Ascending aorta (tissue), 2 donors: ENCODE measurements around the gene SYTL3. TPM values are rescaled to one million over a fixed set of nuclear protein-coding genes. Genes with fewer than 3 reads are reported as not detected.

ENCODE experiments used
- DNase-seq, 2 donors: peaks; one replicate each; pipeline ENCODE4 v3.0.0-alpha.2; 2019; ENCODE audit warnings: low spot score in 2 of 2
- H3K27ac ChIP-seq, 2 donors: fragments of 200-600 bp; sonication (generic); one replicate each; pipeline ENCODE4 v1.5.1; 2016 to 2017; ENCODE audit warnings: mild to moderate bottlenecking in 1 of 2
- H3K27me3 ChIP-seq: fragments of 200-600 bp; sonication (generic); one replicate; pipeline ENCODE4 v1.5.1; 2017
- H3K36me3 ChIP-seq, 2 donors: fragments of 200-600 bp; sonication (generic); one replicate each; pipeline ENCODE4 v1.5.1; 2016
- H3K4me1 ChIP-seq, 2 donors: fragments of 200-600 bp; sonication (generic); one replicate each; pipeline ENCODE4 v1.5.1; 2016 to 2017; ENCODE audit warnings: mild to moderate bottlenecking in 1 of 2
- H3K4me3 ChIP-seq, 2 donors: fragments of 200-600 bp; sonication (generic); one replicate each; pipeline ENCODE4 v1.5.1; 2016 to 2017; ENCODE audit warnings: mild to moderate bottlenecking in 1 of 2
- H3K9me3 ChIP-seq, 2 donors: fragments of 200-600 bp; sonication (generic); one replicate each; pipeline ENCODE4 v1.5.1; 2016
- intact Hi-C: fragments of 100-400 bp; cut with DNase I; formaldehyde crosslinking; loops from one replicate; pipeline ENCODE4 v1.15.1; 2023
- total RNA-seq: library from RNA; depleted of rRNA; stranded (reverse); fragments of >200 nt; gene quantifications from one replicate; pipeline ENCODE4 v1.1.0, GENCODE V29; 2016
- TF ChIP-seq, protein P1 (sequence below), 3 experiments: fragments of 200-600 bp in 2 of 3; fragments of 450-650 bp in 1 of 3; sonication (generic) in 2 of 3; IDR thresholded peaks; one replicate each; pipeline ENCODE4 v1.5.1; 2016 to 2019; ENCODE audit warnings: antibody characterized with exemption in 3 of 3, mild to moderate bottlenecking in 1 of 3, moderate library complexity in 1 of 3

Gene SYTL3
- total RNA-seq, 1 donor from 2014 or later = 4.7 TPM

DNA sequence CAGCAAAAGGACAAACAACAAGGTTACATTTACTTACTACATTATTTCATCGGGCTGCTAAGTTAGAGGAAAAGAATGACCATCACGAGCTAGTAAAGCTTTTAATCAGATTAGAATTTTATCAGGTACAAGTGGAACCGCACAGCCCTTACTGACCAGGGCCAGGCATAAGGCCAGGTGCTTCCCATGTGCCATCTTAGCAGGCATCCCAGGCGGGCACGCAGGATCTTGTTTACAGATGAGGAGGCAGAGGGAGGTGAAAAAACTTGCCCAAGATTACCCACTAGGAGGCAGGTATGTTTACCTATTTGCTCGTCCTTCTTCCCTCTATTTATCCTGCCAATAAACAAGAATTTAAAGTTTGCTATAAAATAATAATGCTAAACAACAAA, 158.6 kb downstream of the SYTL3 start:
- Histone ChIP-seq H3K36me3 (no peaks in the 10 kb centered on the region), H3K4me3 (no peak overlapping the region), H3K9me3 (no peaks in the 10 kb centered on the region), H3K27me3 (no peaks in the 10 kb centered on the region), H3K4me1 (no peaks in the 10 kb centered on the region), H3K27ac (no peak overlapping the region)
- no peak for DNase-seq
- TF ChIP-seq, protein P1, sequence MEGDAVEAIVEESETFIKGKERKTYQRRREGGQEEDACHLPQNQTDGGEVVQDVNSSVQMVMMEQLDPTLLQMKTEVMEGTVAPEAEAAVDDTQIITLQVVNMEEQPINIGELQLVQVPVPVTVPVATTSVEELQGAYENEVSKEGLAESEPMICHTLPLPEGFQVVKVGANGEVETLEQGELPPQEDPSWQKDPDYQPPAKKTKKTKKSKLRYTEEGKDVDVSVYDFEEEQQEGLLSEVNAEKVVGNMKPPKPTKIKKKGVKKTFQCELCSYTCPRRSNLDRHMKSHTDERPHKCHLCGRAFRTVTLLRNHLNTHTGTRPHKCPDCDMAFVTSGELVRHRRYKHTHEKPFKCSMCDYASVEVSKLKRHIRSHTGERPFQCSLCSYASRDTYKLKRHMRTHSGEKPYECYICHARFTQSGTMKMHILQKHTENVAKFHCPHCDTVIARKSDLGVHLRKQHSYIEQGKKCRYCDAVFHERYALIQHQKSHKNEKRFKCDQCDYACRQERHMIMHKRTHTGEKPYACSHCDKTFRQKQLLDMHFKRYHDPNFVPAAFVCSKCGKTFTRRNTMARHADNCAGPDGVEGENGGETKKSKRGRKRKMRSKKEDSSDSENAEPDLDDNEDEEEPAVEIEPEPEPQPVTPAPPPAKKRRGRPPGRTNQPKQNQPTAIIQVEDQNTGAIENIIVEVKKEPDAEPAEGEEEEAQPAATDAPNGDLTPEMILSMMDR (IDR thresholded peaks at IDR 0.05) = no peak
- intact Hi-C loops = no loop called here

DNA sequence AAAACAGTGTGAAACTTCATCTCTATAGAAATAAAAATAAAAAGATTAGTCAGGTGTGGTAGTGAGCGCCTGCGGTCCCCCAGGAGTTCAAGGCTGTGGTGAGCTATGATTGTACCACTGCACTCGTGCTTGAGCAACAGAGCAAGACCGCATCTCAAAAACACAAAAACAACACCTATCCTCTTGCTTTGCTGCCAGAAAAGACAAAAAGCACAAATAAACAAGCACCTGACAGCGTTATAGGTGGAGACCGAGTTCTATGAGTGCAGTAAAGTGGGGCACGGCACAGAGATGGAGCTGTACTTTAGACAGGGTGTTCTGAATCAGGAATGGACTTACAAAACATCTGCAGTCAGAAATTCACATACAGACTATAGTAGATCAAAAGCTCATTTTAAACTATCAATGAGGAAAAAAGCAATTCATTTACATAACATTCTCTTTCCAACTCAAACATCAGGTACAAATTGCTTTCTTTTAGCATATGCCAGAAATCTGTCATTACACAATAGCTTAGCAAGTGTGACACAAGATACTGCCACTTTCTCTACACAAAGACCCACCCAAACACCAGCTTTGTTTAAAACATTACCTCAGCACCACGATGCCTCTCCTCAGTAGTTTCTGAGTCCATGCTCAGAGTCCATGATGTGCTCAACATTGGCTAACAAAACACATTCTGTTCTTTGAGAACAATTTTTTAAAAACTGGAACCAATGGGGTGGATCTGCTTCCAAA, 159.3 kb downstream of the SYTL3 start:
- no peak overlapping the region for H3K27ac ChIP-seq
- TF ChIP-seq, protein P1 (IDR thresholded peaks at IDR 0.05) = no peak
- DNase-seq = no peak
- intact Hi-C loops = no loop called here
- H3K4me1 ChIP-seq = no peaks in the 10 kb centered on the region
- no peak overlapping the region for H3K4me3 ChIP-seq
- H3K36me3 ChIP-seq = no peaks in the 10 kb centered on the region
- no peaks in the 10 kb centered on the region for H3K9me3 ChIP-seq
- no peaks in the 10 kb centered on the region for H3K27me3 ChIP-seq

DNA sequence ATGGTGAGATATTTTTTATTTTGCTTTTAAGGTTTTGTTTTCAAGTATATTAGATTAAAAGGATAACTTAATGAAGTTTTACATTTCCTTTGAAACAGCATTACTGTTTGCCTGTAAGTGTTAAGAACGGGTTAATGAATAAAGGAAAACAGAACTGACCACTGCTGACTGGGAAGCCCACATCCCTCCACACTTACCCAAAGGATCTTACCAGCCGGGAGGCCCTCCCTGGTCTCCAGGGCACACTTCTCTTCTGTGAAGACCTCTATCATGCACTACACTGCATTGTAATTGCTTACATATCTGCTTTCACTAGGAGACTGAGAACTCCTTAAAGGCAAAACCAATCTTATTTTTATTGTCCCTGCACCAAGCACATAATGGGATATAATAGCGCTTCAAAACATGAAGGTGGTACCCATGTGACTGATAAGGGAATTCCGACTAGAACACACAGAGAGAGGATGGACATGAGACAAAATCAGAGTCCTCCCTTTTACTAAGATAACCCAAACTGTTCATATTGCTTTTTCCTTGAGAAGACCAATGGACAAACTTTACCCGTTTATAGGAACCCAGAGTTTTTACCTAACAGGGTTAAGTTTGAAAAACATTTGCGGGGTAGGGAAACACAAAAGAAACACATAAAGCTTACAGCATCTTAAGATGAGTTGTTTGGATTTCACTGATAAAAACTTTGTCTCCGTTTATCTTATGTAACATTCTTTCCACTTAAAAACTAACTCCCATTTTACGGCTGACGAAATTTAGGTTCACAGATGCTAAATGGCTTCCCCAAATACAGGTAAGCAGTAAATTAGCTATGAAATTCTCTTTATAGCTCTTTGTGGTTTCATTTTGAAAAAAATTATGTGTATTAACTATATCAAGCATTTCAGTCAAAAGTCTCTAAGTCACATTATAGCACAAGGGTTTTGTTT, 160.6 kb downstream of the SYTL3 start:
- Histone ChIP-seq H3K4me3 (no peak overlapping the region), H3K27me3 (no peaks in the 10 kb centered on the region), H3K9me3 (no peaks in the 10 kb centered on the region), H3K36me3 (no peaks in the 10 kb centered on the region), H3K27ac (no peak overlapping the region), H3K4me1 (peaks cover 0 to under 1% of the 10 kb centered on the region in 2 donors)
- TF ChIP-seq, protein P1 (IDR thresholded peaks at IDR 0.05) = no peak
- DNase-seq = no peak
- intact Hi-C loops = loop anchor here (10.0 kb wide), 1 partner anchor 246 kb away; the partner anchor contains the start of gene TMEM181

DNA sequence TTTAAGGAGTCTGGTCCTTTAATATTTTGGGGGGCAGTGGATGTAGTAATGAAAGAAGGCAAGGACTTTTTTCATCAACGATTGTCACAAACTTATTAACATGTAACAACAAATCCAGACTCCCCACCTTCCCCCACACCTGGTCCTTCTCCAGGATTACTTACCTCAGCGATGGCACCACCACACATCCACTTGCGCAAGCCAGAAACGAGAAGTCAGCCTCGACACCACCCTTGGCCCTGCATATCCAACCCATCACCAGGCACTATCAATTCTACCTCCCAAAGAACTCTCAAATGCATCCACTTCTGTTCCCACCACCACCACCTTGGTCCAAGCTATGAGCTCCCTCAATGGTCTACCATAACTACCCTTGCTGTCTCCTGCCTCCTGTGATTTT, 162.8 kb downstream of the SYTL3 start:
- no peaks in the 10 kb centered on the region for H3K36me3 ChIP-seq
- H3K4me3 ChIP-seq = no peak overlapping the region
- no peaks in the 10 kb centered on the region for H3K27me3 ChIP-seq
- no peak overlapping the region for H3K27ac ChIP-seq
- intact Hi-C loops = loop anchor here (10.0 kb wide), 1 partner anchor 248 kb away; the partner anchor contains the start of gene TMEM181
- TF ChIP-seq, protein P1 (IDR thresholded peaks at IDR 0.05) = no peak
- H3K9me3 ChIP-seq = no peaks in the 10 kb centered on the region
- peaks cover 0 to 19% of the 10 kb centered on the region in 2 donors for H3K4me1 ChIP-seq
- no peak for DNase-seq

DNA sequence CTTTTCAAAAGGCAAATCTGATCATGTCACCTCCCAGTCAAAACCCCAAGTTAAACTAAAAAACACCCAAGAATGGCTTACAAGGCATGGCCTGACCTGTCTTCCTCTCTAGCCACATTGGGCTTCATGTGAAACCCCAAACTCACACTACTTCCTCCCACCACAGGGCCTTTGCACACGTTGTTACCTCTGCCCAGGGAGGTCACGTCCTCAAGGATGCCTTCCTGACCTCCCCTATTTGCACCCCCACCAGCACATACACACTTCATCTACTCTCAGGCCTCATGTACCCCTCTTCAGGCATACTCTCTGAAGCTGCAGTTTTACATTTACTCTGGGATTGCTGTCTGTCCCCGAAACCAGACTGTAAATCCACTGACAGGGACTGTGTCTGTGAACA, 163.2 kb downstream of the SYTL3 start:
- Histone ChIP-seq H3K27me3 (no peaks in the 10 kb centered on the region), H3K4me1 (peaks cover 0 to 19% of the 10 kb centered on the region in 2 donors), H3K27ac (no peak overlapping the region), H3K9me3 (no peaks in the 10 kb centered on the region), H3K4me3 (no peak overlapping the region), H3K36me3 (no peaks in the 10 kb centered on the region)
- TF ChIP-seq, protein P1 (IDR thresholded peaks at IDR 0.05) = no peak
- no peak for DNase-seq
- intact Hi-C loops = loop anchor here (10.0 kb wide), 1 partner anchor 248 kb away; the partner anchor contains the start of gene TMEM181

Other genes starting within 250 kb of the SYTL3 start
- 16.3 TPM for gene TMEM181, start 90.0 kb upstream of the SYTL3 start, total RNA-seq
- gene DYNLT1, start 5.3 kb upstream of the SYTL3 start, total RNA-seq = 5.7 TPM
- 49.7 TPM for gene EZR, start 169.3 kb downstream of the SYTL3 start, total RNA-seq